NCI-H2081 (cell line): Measurements from ENCODE around the gene OTUD1.

Experiments used
- DNase-seq, 2 experiments: peaks; one replicate each; lab custom pipeline; 2025; lab: John Stamatoyannopoulos, UW

Gene OTUD1

DNA sequence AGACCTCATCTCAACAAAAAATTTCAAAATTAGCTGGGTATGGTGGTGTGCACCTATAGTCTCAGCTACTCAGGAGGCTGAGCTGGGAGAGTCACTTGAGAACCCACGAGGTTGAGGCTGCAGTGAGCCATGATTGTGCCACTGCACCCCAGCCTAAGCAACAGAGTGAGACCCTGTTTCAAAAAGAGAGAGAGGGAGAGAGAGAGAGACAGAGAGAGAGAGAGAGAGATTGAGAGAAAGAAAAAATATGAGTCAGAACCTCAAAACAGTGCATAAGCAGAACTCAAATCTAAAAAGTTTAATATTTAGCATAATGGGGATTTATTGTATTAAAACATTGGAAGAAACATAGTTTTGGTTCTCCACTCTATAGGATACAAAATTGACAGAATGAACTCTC lies 17.5 kb upstream of the OTUD1 start:
- no peak for DNase-seq

GRCh38 chr10:23422003-23422411 lies 16.9 kb upstream of the OTUD1 start:
- DNase-seq, result no peak

DNA sequence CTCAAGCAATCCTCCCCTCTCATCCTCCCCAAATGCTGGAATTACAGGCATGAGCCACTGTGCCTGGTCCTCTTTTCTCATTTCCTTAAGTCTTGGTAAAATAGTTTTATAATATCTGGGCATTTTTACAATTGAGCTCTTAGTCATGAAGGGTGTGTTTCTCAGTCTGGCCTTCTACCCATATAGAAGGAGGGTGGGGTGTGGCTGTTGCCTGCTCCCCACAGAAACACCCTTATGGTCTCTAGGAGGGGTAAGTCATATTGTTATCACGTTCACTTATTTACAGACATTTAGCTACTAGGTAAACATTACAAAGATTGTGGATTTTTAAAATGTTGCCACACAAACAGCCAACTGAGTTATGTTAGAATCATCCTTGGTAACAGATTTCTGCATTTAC lies 6.7 kb upstream of the OTUD1 start:
- no peak for DNase-seq

DNA sequence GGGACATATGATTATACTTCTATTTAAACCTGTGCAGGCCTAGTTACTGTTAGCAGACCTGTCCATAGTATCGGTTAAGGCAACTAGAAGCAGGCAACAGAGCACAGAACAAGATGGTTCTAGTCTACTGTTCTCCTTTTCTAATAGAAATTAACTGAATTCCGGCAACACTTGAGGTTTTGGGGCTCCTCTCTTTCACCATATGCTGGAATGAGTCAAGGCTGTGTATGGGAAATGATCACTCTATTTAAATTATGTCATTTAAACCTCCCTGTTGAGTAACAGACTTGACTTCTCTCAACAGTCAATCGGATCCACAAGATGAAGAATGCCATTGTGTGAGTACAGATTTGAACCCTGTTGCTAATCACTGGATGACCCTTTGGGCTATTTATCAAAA lies 6.2 kb upstream of the OTUD1 start:
- DNase-seq, result no peak

DNA sequence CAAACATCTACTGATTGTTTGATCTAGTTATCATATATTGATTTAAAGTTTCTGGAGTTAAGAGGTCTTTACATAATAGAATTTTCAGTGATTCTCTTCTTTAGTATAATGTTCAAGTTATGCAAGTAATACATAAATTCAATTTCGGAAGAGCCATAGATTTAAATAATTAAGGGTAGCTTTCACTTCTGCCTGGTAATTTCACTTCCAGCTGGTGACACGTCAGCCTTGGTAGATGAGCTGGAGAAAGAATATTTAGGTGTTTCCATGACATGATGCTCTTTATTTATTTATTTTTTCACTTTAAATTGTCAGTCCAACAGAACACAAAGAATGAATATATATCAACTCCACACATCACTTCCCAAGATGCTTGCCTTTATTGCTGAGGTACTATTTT lies 5.2 kb upstream of the OTUD1 start:
- no peak for DNase-seq

DNA sequence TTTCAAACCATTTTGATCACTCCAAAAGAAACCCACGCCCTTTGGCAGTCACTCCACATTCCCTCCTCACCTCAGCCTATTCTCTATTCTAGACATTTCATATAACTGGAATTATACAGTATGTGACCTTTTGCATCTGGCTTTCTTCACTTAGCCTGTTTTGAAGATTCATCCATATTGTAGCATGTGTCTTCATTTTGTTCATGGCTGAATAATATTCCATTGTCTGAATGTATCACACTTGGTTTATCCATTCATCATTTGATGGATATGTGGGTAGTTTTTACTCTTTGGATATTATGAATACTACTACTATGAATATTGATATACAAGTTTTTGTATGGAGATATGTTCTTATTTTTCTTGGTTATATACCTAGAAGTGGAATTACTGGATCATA lies 3.5 kb upstream of the OTUD1 start:
- no peak for DNase-seq

DNA sequence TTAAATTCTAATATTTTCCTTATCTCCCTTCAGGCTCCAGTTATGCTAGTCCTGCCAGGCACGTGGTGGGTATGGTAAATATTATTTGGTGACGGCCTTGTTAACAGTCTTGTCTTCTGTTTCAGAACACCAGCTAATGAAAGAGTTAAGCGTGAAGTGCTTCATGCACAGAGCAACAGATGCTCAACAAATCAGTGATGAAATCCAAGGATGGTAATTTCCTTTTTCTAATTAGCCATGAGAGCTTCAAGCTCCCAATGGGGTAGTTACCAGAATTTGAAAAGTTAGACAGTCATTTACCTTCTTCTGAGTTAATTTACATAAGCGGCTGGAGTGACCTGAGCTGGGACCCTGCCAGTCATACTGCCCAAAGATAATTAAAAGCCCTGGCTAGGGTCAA lies 1.9 kb upstream of the OTUD1 start:
- no peak for DNase-seq

- no peak for DNase-seq
These were observed 820 bp upstream of the OTUD1 start for GRCh38 chr10:23437963-23438546.

DNA sequence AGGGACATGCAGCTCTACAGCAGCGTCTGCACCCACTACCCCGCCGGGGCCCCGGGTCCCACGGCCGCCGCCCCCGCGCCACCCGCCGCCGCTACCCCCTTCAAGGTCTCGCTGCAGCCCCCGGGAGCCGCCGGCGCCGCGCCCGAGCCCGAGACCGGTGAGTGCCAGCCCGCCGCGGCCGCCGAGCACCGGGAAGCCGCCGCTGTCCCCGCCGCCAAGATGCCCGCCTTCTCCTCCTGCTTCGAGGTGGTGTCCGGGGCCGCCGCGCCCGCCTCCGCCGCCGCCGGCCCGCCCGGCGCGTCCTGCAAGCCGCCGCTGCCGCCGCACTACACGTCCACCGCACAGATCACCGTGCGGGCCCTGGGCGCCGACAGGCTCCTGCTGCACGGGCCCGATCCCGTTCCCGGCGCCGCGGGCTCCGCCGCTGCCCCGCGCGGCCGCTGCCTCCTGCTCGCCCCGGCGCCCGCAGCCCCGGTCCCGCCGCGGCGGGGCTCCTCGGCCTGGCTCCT lies 631 bp downstream of the OTUD1 start:
- no peak for DNase-seq

GRCh38 chr10:23439961-23440889 lies 1.4 kb downstream of the OTUD1 start:
- DNase-seq, result no peak

- DNase-seq, result no peak
These were observed 2.4 kb downstream of the OTUD1 start for GRCh38 chr10:23441251-23441650.

GRCh38 chr10:23442936-23443335 lies 4.1 kb downstream of the OTUD1 start:
- no peak for DNase-seq

GRCh38 chr10:23445591-23445990 lies 6.7 kb downstream of the OTUD1 start:
- DNase-seq, result no peak

GRCh38 chr10:23448323-23448722 lies 9.4 kb downstream of the OTUD1 start:
- no peak for DNase-seq

DNA sequence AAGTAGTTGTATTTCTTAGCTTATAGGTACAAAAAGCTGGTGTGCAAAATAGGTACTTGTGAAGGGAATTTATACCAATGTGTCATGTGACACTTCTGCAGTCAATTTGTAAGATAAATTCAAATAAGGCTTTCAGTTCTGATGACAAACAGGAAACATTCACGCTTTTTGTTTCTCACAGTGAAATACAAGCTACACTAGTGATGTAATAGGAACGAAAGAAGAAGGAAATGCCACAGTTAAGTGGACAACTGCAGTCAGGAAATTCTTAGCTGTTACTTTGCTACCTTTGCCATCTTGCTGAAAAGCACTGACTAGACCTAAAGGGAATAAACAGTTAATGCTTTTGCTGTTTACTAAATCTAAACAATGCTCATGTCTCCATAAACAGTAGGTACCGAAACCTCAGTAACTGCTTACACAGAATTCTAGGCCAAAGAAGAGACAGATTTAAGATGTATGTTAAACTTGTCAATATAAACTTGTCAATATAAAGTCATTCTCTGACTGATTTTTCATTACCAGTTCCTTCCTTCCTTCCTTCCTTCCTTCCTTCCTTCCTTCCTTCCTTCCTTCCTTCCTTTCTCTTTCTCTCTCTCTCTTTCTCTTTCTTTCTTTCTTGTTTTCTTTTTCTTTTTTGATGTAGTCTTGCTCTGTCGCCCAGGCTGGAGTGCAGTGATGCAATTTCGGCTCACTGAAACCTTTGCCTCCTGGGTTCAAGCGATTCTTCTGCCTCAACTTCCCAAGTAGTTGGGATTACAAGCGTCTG lies 10.1 kb downstream of the OTUD1 start:
- DNase-seq, result no peak

DNA sequence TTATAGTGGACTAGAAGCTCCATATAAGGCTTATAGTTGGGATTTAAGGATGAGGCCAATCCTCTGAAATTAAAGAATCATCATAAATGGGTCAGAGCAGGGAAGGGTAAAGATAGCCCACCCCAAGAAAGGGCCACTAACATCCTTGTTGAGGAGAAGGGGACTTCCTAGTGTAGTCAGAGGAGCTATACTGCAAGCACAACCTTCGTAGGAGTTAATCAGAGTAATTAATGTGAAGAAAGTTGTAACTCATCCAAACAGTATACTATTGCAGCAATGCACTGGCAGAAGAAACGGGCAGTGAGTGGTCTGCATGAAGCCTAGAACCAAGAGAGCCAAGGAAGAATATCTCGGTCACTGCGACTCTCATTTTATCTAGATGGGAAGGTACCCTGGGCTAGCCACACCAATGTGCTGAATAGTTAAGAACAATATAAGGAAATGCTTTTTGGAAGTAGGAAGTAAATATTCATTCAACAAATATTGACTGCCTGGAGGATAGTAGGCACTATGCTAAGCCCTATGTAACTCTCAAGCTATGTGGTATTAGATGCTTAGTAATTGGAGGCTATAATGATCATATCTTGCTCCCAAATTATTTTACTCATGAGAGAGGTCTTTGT lies 13.3 kb downstream of the OTUD1 start:
- no peak for DNase-seq

- DNase-seq, result no peak
These were observed 14.6 kb downstream of the OTUD1 start for GRCh38 chr10:23453465-23453864.

DNA sequence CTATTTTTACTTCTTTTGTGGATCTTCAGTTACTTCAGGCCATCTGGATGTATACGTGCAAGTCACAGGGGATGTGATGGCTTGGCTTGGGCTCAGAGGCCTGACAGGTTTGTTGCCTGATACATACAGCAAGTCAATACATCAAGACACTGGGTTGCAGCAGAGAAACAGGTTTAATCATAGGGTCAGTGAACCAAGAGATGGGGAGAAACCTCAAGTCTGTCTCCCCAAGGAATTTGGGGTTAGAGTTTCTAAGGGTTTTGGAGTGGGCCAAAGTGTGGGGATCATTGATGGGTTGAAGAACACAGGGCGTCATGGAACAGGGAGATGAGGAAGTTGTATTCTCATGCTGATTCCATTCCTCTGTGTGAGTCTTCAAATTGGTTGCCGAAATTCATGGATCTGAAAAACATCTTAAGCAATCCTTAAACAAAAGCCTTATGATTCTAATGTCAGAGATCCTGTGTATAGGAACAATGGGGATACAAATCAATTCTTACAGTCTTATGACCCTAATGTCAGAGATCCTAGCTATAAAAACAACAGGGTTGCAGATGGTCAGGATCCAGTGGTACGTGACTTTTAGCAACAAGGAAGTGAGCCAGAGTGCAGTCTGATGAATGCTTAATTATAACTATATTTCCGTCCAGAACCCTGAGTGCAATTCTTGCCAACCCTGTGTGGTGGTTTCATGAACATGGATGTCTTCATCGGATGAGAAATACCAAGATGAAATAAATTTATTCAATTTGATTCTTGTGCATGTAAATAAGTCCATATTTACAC lies 18.9 kb downstream of the OTUD1 start:
- no peak for DNase-seq

DNA sequence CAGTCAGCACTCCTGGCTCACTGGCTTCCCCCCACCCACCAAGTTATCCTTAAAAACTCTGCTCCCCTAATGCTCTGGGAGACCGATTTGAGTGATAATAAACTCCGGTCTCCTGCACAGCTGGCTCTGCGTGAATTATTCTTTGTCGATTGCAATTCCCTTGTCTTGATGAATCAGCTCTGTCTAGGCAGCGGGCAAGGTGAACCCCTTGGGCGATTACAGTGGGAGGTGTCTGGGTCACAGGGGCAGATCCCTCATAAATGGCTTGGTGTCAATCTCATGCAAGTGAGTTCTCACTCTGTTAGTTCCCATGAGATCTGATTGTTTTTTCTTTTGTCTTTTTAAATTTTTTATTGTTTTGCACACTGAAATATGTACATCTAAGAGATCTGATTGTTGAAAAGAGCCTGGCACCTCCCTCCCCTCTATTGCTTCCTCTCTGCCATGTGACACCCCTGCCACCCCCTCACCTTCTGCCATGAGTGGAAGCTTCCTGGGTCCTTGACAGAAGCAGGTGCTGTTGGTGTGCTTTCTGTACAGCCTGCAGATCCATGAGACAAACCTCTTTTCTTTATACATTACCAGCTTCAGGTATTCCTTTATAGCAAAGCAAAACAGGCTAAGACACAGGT lies 20.5 kb downstream of the OTUD1 start:
- DNase-seq, result no peak

DNA sequence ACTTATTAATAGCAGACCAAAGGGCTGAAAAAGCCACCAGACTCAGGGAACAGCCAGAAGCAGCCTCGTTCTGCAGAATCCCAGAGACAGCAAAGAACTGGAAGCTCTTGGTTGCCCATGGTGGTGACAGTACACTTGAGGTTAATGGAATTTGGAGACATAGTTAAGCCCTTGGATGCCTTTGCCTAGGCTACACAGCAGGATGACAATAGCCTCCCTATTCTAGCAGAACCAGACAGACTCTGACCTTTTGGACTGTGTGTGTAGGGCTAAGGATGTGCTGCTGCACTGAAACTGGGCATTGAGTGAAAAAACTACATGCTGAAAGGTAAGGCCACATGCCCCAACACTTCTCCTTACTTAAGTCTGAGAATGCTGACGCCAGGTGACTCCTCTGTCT lies 22.7 kb downstream of the OTUD1 start:
- DNase-seq, result no peak

GRCh38 chr10:23467012-23467411 lies 28.1 kb downstream of the OTUD1 start:
- no peak for DNase-seq
